CD4-positive, alpha-beta T cell treated with Interferon gamma for 1 hour (primary cell): ENCODE results near the gene TINAGL1.

Experiments used
- DNase-seq: peaks from one replicate; pipeline ENCODE4 v3.0.0-alpha.2; 2020

TINAGL1 gene

GRCh38 chr1:31576201-31576669 is at the start of gene TINAGL1:
TSS of gene TINAGL1 (plus strand) at chr1:31576515. CDS start at chr1:31577149, 634 bp downstream.
- no peak for DNase-seq

GRCh38 chr1:31529999-31530684 is 46.2 kb upstream of the TINAGL1 start:
- DNase-seq, result no peak

GRCh38 chr1:31531177-31531999 is 44.9 kb upstream of the TINAGL1 start:
- no peak for DNase-seq

GRCh38 chr1:31532173-31532572 is 44.1 kb upstream of the TINAGL1 start:
- DNase-seq, result no peak

GRCh38 chr1:31535561-31535960 is 40.8 kb upstream of the TINAGL1 start:
- no peak for DNase-seq

- DNase-seq, result no peak
Observed at GRCh38 chr1:31539329-31539728, 37.0 kb upstream of the TINAGL1 start.

- DNase-seq, result no peak
Observed at GRCh38 chr1:31541194-31541593, 35.1 kb upstream of the TINAGL1 start.

GRCh38 chr1:31545927-31546540 is 30.3 kb upstream of the TINAGL1 start:
- no peak for DNase-seq

GRCh38 chr1:31548534-31548906 is 27.8 kb upstream of the TINAGL1 start:
- no peak for DNase-seq

GRCh38 chr1:31548907-31549808 is 27.2 kb upstream of the TINAGL1 start:
- peak; percentile 77 for DNase-seq

GRCh38 chr1:31549809-31550620 is 26.3 kb upstream of the TINAGL1 start:
- DNase-seq, result no peak

- DNase-seq, result no peak
Observed at GRCh38 chr1:31551208-31551607, 25.1 kb upstream of the TINAGL1 start.

- no peak for DNase-seq
Observed at GRCh38 chr1:31552489-31552888, 23.8 kb upstream of the TINAGL1 start.

GRCh38 chr1:31556481-31557006 is 19.8 kb upstream of the TINAGL1 start:
- DNase-seq, result no peak

- DNase-seq, result no peak
Observed at GRCh38 chr1:31559715-31560114, 16.6 kb upstream of the TINAGL1 start.

- DNase-seq, result no peak
Observed at GRCh38 chr1:31560394-31560793, 15.9 kb upstream of the TINAGL1 start.

- DNase-seq, result no peak
Observed at GRCh38 chr1:31562707-31563360, 13.5 kb upstream of the TINAGL1 start.

- no peak for DNase-seq
Observed at GRCh38 chr1:31564606-31564989, 11.7 kb upstream of the TINAGL1 start.

- no peak for DNase-seq
Observed at GRCh38 chr1:31567956-31568570, 8.3 kb upstream of the TINAGL1 start.

GRCh38 chr1:31568895-31569595 is 7.3 kb upstream of the TINAGL1 start:
- no peak for DNase-seq
